Neural cell (in vitro differentiated cells): Measurements from ENCODE around the gene GRID1. TPM values are rescaled to one million over a fixed set of nuclear protein-coding genes. Genes with fewer than 3 reads are reported as not detected.

Source experiments
- H2AFZ ChIP-seq: fragments of 200-600, 300-800 bp; sonication (generic), shearing (Covaris generic); 2 replicates; pipeline ENCODE4 v1.6.0; 2014; ENCODE audit warnings: low read depth, mild to moderate bottlenecking, antibody characterized with exemption, low read length, moderate library complexity
- H3F3A ChIP-seq: fragments of 200-600 bp; shearing (Covaris generic); 2 replicates; pipeline ENCODE4 v1.6.1; 2016; ENCODE audit warnings: mild to moderate bottlenecking, moderate library complexity, mixed read lengths, antibody characterized with exemption, low read length; ENCODE audit not compliant: insufficient read depth, poor library complexity, severe bottlenecking
- H3K27ac ChIP-seq: fragments of 200-600, 300-800 bp; sonication (generic), shearing (Covaris generic); 2 replicates; pipeline ENCODE4 v1.5.1; 2014; ENCODE audit warnings: mild to moderate bottlenecking, low read length, moderate library complexity
- H3K27me3 ChIP-seq: fragments of 300-800, 200-600 bp; sonication (generic), shearing (Covaris generic); 2 replicates; pipeline ENCODE4 v1.6.0; 2014; ENCODE audit warnings: mild to moderate bottlenecking, low read depth, low read length, moderate library complexity; ENCODE audit not compliant: insufficient read depth
- H3K36me3 ChIP-seq: fragments of 300-800, 200-600 bp; sonication (generic), shearing (Covaris generic); 2 replicates; pipeline ENCODE4 v1.5.1; 2014; ENCODE audit warnings: mild to moderate bottlenecking, antibody characterized with exemption, low read length, moderate library complexity; ENCODE audit not compliant: insufficient read depth
- H3K4me2 ChIP-seq: fragments of 300-800, 200-600 bp; sonication (generic), shearing (Covaris generic); 2 replicates; pipeline ENCODE4 v1.6.0; 2014; ENCODE audit warnings: mild to moderate bottlenecking, low read length
- H3K4me3 ChIP-seq: fragments of 300-800, 200-600 bp; sonication (generic), shearing (Covaris generic); 2 replicates; pipeline ENCODE4 v1.5.1; 2014; ENCODE audit warnings: mild to moderate bottlenecking, low read length, moderate library complexity
- H3K79me2 ChIP-seq: fragments of 200-600 bp; shearing (Covaris generic); replicated peaks from 2 replicates; pipeline ENCODE4 v1.6.0; 2014; ENCODE audit warnings: mild to moderate bottlenecking, low read length, moderate library complexity; ENCODE audit not compliant: insufficient read depth
- H3K9ac ChIP-seq: fragments of 300-800, 200-600 bp; sonication (generic), shearing (Covaris generic); 2 replicates; pipeline ENCODE4 v1.6.1; 2016; ENCODE audit warnings: mild to moderate bottlenecking, low read length, mixed read lengths
- H3K9me2 ChIP-seq: fragments of 200-600 bp; shearing (Covaris generic); 2 replicates; pipeline ENCODE4 v1.6.1; 2016; ENCODE audit warnings: mild to moderate bottlenecking, low read length, mixed read lengths; ENCODE audit not compliant: insufficient read depth
- H3K9me3 ChIP-seq: fragments of 200-600, 300-800 bp; sonication (generic), shearing (Covaris generic); 2 replicates; pipeline ENCODE4 v1.6.1; 2016; ENCODE audit warnings: mild to moderate bottlenecking, mixed run types, low read length, moderate library complexity, mixed read lengths
- H4K20me1 ChIP-seq: fragments of 200-600 bp; shearing (Covaris generic); 2 replicates; pipeline ENCODE4 v1.6.1; 2016; ENCODE audit warnings: mild to moderate bottlenecking, mixed run types; ENCODE audit not compliant: insufficient read depth
- EP300 ChIP-seq: fragments of 450-650 bp; conservative IDR thresholded peaks from 2 replicates; pipeline ENCODE4 v1.6.1; 2014; ENCODE audit warnings: antibody characterized with exemption, mild to moderate bottlenecking, moderate library complexity; ENCODE audit not compliant: poor library complexity, severe bottlenecking
- EZH2 ChIP-seq: fragments of 200-600, 300-800 bp; shearing (Covaris generic), sonication (generic); IDR thresholded peaks from 2 replicates; pipeline ENCODE4 v1.6.1; 2014; ENCODE audit warnings: antibody characterized with exemption, low read length, borderline replicate concordance, mild to moderate bottlenecking; ENCODE audit not compliant: insufficient read depth, poor library complexity, severe bottlenecking
- MXI1 ChIP-seq: fragments of 450-650 bp; conservative IDR thresholded peaks from 2 replicates; pipeline ENCODE4 v1.6.1; 2014; ENCODE audit warnings: antibody characterized with exemption, mild to moderate bottlenecking; ENCODE audit not compliant: poor library complexity, severe bottlenecking
- POLR2AphosphoS5 ChIP-seq: IDR thresholded peaks from 2 replicates; pipeline ENCODE4 v1.6.1; 2012
- RAD21 ChIP-seq: fragments of 450-650 bp; conservative IDR thresholded peaks from 2 replicates; pipeline ENCODE4 v1.6.1; 2014; ENCODE audit warnings: antibody characterized with exemption, mild to moderate bottlenecking, moderate library complexity
- SMC3 ChIP-seq: fragments of 450-650 bp; conservative IDR thresholded peaks from 2 replicates; pipeline ENCODE4 v1.6.1; 2014; ENCODE audit warnings: antibody characterized with exemption, mild to moderate bottlenecking, moderate library complexity; ENCODE audit not compliant: poor library complexity
- TAF1 ChIP-seq: IDR thresholded peaks from 2 replicates; pipeline ENCODE4 v1.6.1; 2012; ENCODE audit warnings: low read depth
- polyA plus RNA-seq: library from polyadenylated mRNA; depleted of rRNA; stranded (reverse); fragments of >200 nt; gene quantifications from 2 replicates; pipeline ENCODE4 v1.2.3, GENCODE V29; 2014
- TF ChIP-seq, protein P1 (sequence below): fragments of 450-650 bp; IDR thresholded peaks from 2 replicates; pipeline ENCODE4 v1.5.1; 2014; ENCODE audit warnings: antibody characterized with exemption, mild to moderate bottlenecking, moderate library complexity; ENCODE audit not compliant: poor library complexity, severe bottlenecking
- TF ChIP-seq, protein P2 (sequence below): IDR thresholded peaks from 2 replicates; pipeline ENCODE4 v1.6.1; 2012; ENCODE audit warnings: borderline replicate concordance

GRID1 gene
- polyA plus RNA-seq, 1 donor from 2014 or later: 7.3 TPM

DNA sequence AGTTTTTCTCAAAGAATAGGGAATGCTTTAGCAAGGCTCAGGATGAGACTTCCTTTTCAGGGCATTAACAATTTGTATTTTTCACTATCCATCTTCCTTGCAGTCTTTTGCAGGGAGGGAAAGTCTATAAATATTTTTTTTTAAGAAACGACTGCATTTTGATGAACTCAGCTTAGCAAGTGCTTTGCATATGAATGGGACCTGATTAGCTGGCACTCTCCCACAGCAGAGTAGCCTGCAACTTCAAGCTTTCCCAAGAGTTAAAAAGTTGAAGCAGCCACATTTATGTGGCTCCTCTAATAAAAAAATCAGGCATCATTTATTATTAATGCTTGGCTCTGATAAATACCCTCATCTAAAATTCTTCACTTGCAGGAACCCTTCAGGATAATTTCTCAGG, 134.0 kb downstream of the GRID1 start:
- no peaks in the 10 kb centered on the region for H3K27me3 ChIP-seq
- no peak for TF ChIP-seq TAF1
- no peak for TF ChIP-seq SMC3
- TF ChIP-seq POLR2AphosphoS5: no peak
- no peak for TF ChIP-seq EP300
- no peak for TF ChIP-seq RAD21
- no peak for TF ChIP-seq MXI1
- TF ChIP-seq, protein P1, sequence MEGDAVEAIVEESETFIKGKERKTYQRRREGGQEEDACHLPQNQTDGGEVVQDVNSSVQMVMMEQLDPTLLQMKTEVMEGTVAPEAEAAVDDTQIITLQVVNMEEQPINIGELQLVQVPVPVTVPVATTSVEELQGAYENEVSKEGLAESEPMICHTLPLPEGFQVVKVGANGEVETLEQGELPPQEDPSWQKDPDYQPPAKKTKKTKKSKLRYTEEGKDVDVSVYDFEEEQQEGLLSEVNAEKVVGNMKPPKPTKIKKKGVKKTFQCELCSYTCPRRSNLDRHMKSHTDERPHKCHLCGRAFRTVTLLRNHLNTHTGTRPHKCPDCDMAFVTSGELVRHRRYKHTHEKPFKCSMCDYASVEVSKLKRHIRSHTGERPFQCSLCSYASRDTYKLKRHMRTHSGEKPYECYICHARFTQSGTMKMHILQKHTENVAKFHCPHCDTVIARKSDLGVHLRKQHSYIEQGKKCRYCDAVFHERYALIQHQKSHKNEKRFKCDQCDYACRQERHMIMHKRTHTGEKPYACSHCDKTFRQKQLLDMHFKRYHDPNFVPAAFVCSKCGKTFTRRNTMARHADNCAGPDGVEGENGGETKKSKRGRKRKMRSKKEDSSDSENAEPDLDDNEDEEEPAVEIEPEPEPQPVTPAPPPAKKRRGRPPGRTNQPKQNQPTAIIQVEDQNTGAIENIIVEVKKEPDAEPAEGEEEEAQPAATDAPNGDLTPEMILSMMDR: no peak
- no peak for TF ChIP-seq EZH2
- TF ChIP-seq, protein P2, sequence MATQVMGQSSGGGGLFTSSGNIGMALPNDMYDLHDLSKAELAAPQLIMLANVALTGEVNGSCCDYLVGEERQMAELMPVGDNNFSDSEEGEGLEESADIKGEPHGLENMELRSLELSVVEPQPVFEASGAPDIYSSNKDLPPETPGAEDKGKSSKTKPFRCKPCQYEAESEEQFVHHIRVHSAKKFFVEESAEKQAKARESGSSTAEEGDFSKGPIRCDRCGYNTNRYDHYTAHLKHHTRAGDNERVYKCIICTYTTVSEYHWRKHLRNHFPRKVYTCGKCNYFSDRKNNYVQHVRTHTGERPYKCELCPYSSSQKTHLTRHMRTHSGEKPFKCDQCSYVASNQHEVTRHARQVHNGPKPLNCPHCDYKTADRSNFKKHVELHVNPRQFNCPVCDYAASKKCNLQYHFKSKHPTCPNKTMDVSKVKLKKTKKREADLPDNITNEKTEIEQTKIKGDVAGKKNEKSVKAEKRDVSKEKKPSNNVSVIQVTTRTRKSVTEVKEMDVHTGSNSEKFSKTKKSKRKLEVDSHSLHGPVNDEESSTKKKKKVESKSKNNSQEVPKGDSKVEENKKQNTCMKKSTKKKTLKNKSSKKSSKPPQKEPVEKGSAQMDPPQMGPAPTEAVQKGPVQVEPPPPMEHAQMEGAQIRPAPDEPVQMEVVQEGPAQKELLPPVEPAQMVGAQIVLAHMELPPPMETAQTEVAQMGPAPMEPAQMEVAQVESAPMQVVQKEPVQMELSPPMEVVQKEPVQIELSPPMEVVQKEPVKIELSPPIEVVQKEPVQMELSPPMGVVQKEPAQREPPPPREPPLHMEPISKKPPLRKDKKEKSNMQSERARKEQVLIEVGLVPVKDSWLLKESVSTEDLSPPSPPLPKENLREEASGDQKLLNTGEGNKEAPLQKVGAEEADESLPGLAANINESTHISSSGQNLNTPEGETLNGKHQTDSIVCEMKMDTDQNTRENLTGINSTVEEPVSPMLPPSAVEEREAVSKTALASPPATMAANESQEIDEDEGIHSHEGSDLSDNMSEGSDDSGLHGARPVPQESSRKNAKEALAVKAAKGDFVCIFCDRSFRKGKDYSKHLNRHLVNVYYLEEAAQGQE: no peak
- no peaks in the 10 kb centered on the region for H3K9me3 ChIP-seq
- no peak overlapping the region for H2AFZ ChIP-seq
- H3K27ac ChIP-seq: no peak overlapping the region
- no peaks in the 10 kb centered on the region for H3K36me3 ChIP-seq
- no peak overlapping the region for H3K4me2 ChIP-seq
- no peaks in the 10 kb centered on the region for H3K9me2 ChIP-seq
- no peak overlapping the region for H3K4me3 ChIP-seq
- H3K9ac ChIP-seq: no peak overlapping the region
- H3F3A ChIP-seq: no peaks in the 10 kb centered on the region
- H3K79me2 ChIP-seq: no peaks in the 10 kb centered on the region
- H4K20me1 ChIP-seq: no peaks in the 10 kb centered on the region

DNA sequence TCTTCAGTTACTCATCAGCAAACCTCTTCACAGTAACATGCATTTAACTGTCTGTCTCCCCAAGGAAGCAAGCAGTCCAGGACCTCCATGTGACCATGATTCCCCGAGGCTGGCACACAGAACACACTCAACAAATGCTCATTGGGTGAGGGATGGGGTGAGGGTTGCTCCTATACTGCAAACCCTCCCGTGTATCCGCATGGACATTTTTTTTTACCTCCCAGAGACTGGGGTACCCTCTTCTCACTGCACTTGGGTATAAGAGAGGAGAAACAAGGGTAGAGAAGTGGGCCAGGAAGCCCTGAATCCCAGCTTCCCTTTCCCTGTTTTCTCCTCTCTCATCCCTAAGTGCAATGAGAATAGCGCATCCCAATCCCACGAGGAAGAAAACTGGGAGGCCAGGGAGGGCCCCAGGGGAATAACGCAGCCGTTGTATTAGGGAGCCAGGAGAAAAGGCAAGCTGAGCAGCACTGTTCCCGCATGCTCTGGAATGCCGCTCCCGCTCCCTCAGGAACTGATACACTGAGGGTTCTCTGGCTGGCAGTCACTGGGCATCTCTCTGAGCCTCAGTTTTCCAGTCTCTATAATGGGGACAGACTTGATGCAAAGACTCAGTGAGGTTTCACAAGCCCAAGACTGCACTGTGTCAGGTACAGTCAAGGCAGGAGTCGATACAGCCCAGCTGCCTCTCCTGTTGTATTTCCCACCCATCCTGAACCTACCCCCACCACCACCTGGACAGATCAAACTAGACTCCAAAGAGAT, 134.6 kb downstream of the GRID1 start:
- H3K27ac ChIP-seq: no peak overlapping the region
- H3K79me2 ChIP-seq: no peaks in the 10 kb centered on the region
- no peak overlapping the region for H3K4me3 ChIP-seq
- no peak overlapping the region for H2AFZ ChIP-seq
- H4K20me1 ChIP-seq: no peaks in the 10 kb centered on the region
- H3K9me3 ChIP-seq: no peaks in the 10 kb centered on the region
- no peaks in the 10 kb centered on the region for H3K9me2 ChIP-seq
- TF ChIP-seq EP300 (no peak), SMC3 (no peak), RAD21 (no peak), TAF1 (no peak), EZH2 (no peak), MXI1 (no peak), POLR2AphosphoS5 (no peak)
- TF ChIP-seq, protein P2: no peak
- TF ChIP-seq, protein P1: no peak
- H3K9ac ChIP-seq: no peak overlapping the region
- H3K27me3 ChIP-seq: no peaks in the 10 kb centered on the region
- no peaks in the 10 kb centered on the region for H3F3A ChIP-seq
- no peak overlapping the region for H3K4me2 ChIP-seq
- no peaks in the 10 kb centered on the region for H3K36me3 ChIP-seq
